ENCODE measurements around the gene QSOX2.

The QSOX2 gene

GRCh38 chr9:136180586-136180985 is 65.0 kb downstream of the QSOX2 start:
- Mint-ChIP-seq H3K4me1 (no peaks in the 10 kb centered on the region), H3K36me3 (no peaks in the 10 kb centered on the region), H3K9me3 (no peaks in the 10 kb centered on the region), H3K4me3 (no peak overlapping the region), H3K27me3 (peaks cover 2% of the 10 kb centered on the region), H3K27ac (no peak overlapping the region)

- no peaks in the 10 kb centered on the region for H3K36me3 Mint-ChIP-seq
- peaks cover 2% of the 10 kb centered on the region for H3K27me3 Mint-ChIP-seq
- H3K9me3 Mint-ChIP-seq, result no peaks in the 10 kb centered on the region
- H3K27ac Mint-ChIP-seq, result no peak overlapping the region
- H3K4me3 Mint-ChIP-seq, result no peak overlapping the region
- H3K4me1 Mint-ChIP-seq, result no peaks in the 10 kb centered on the region
These were observed 65.9 kb downstream of the QSOX2 start for GRCh38 chr9:136179761-136180160.

- Mint-ChIP-seq H3K9me3 (no peaks in the 10 kb centered on the region), H3K27ac (no peak overlapping the region), H3K4me1 (no peaks in the 10 kb centered on the region), H3K27me3 (peaks cover 2% of the 10 kb centered on the region), H3K4me3 (no peak overlapping the region), H3K36me3 (no peaks in the 10 kb centered on the region)
These were observed 66.5 kb downstream of the QSOX2 start for GRCh38 chr9:136179101-136179616.

- H3K27me3 Mint-ChIP-seq, result peaks cover 2% of the 10 kb centered on the region
- H3K27ac Mint-ChIP-seq, result no peak overlapping the region
- H3K9me3 Mint-ChIP-seq, result no peaks in the 10 kb centered on the region
- no peaks in the 10 kb centered on the region for H3K36me3 Mint-ChIP-seq
- H3K4me3 Mint-ChIP-seq, result no peak overlapping the region
- H3K4me1 Mint-ChIP-seq, result no peaks in the 10 kb centered on the region
These were observed 66.9 kb downstream of the QSOX2 start for GRCh38 chr9:136178773-136179075.

GRCh38 chr9:136178061-136178772 is 67.4 kb downstream of the QSOX2 start:
- Mint-ChIP-seq H3K27me3 (peaks cover 2% of the 10 kb centered on the region), H3K36me3 (no peaks in the 10 kb centered on the region), H3K4me3 (no peak overlapping the region), H3K4me1 (no peaks in the 10 kb centered on the region), H3K27ac (no peak overlapping the region), H3K9me3 (no peaks in the 10 kb centered on the region)

GRCh38 chr9:136177224-136177623 is 68.4 kb downstream of the QSOX2 start:
- Mint-ChIP-seq H3K27ac (no peak overlapping the region), H3K36me3 (no peaks in the 10 kb centered on the region), H3K4me3 (no peak overlapping the region), H3K9me3 (no peaks in the 10 kb centered on the region), H3K4me1 (no peaks in the 10 kb centered on the region), H3K27me3 (peaks cover 2% of the 10 kb centered on the region)

GRCh38 chr9:136175616-136176197 is 69.9 kb downstream of the QSOX2 start:
- no peaks in the 10 kb centered on the region for H3K27me3 Mint-ChIP-seq
- no peaks in the 10 kb centered on the region for H3K4me1 Mint-ChIP-seq
- H3K4me3 Mint-ChIP-seq, result no peak overlapping the region
- H3K9me3 Mint-ChIP-seq, result no peaks in the 10 kb centered on the region
- no peaks in the 10 kb centered on the region for H3K36me3 Mint-ChIP-seq
- no peak overlapping the region for H3K27ac Mint-ChIP-seq

GRCh38 chr9:136174779-136175615 is 70.6 kb downstream of the QSOX2 start:
- H3K4me3 Mint-ChIP-seq, result no peak overlapping the region
- H3K27ac Mint-ChIP-seq, result no peak overlapping the region
- H3K27me3 Mint-ChIP-seq, result no peaks in the 10 kb centered on the region
- H3K4me1 Mint-ChIP-seq, result no peaks in the 10 kb centered on the region
- no peaks in the 10 kb centered on the region for H3K36me3 Mint-ChIP-seq
- no peaks in the 10 kb centered on the region for H3K9me3 Mint-ChIP-seq

GRCh38 chr9:136173648-136174290 is 71.8 kb downstream of the QSOX2 start:
- H3K36me3 Mint-ChIP-seq, result no peaks in the 10 kb centered on the region
- no peak overlapping the region for H3K4me3 Mint-ChIP-seq
- peaks cover 3% of the 10 kb centered on the region for H3K27me3 Mint-ChIP-seq
- H3K27ac Mint-ChIP-seq, result no peak overlapping the region
- no peaks in the 10 kb centered on the region for H3K4me1 Mint-ChIP-seq
- H3K9me3 Mint-ChIP-seq, result no peaks in the 10 kb centered on the region

GRCh38 chr9:136172412-136173079 is 73.1 kb downstream of the QSOX2 start:
- no peaks in the 10 kb centered on the region for H3K36me3 Mint-ChIP-seq
- peaks cover 3% of the 10 kb centered on the region for H3K27me3 Mint-ChIP-seq
- H3K9me3 Mint-ChIP-seq, result no peaks in the 10 kb centered on the region
- H3K4me3 Mint-ChIP-seq, result no peak overlapping the region
- no peak overlapping the region for H3K27ac Mint-ChIP-seq
- H3K4me1 Mint-ChIP-seq, result no peaks in the 10 kb centered on the region

GRCh38 chr9:136171801-136172411 is 73.7 kb downstream of the QSOX2 start:
- H3K27ac Mint-ChIP-seq, result no peak overlapping the region
- H3K4me3 Mint-ChIP-seq, result no peak overlapping the region
- no peaks in the 10 kb centered on the region for H3K4me1 Mint-ChIP-seq
- no peaks in the 10 kb centered on the region for H3K36me3 Mint-ChIP-seq
- no peaks in the 10 kb centered on the region for H3K9me3 Mint-ChIP-seq
- H3K27me3 Mint-ChIP-seq, result peaks cover 3% of the 10 kb centered on the region

- Mint-ChIP-seq H3K4me1 (no peaks in the 10 kb centered on the region), H3K36me3 (no peaks in the 10 kb centered on the region), H3K27ac (no peak overlapping the region), H3K9me3 (no peaks in the 10 kb centered on the region), H3K4me3 (no peak overlapping the region), H3K27me3 (peaks cover 3% of the 10 kb centered on the region)
These were observed 74.4 kb downstream of the QSOX2 start for GRCh38 chr9:136171009-136171800.

- Mint-ChIP-seq H3K4me1 (no peaks in the 10 kb centered on the region), H3K36me3 (no peaks in the 10 kb centered on the region), H3K9me3 (no peaks in the 10 kb centered on the region), H3K27ac (no peak overlapping the region), H3K4me3 (no peak overlapping the region), H3K27me3 (peaks cover 3% of the 10 kb centered on the region)
These were observed 75.4 kb downstream of the QSOX2 start for GRCh38 chr9:136170006-136170901.
